Measurements from ENCODE around the gene TIMP2.

TIMP2 gene

DNA sequence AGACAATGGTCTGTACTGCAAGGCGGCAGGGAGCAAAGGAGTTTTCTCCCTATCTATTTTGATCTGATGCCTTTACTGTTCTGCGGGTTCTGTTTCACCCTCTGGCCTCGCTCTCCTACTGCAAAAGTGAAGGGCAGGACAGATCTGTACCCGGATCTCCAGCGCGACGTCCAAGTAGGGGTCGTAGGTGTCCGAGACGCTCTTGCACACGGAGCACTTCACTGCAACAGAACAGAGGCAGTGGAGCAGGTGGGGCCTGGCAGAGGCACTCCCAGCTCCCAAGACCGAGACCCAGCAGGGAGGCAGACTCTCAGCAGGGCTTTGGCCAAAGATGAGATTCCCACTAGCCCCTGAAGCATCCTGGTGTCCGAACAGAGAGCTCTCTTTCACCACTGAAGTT, 104.3 kb downstream of the TIMP2 start:
- TF ChIP-seq, protein P1, sequence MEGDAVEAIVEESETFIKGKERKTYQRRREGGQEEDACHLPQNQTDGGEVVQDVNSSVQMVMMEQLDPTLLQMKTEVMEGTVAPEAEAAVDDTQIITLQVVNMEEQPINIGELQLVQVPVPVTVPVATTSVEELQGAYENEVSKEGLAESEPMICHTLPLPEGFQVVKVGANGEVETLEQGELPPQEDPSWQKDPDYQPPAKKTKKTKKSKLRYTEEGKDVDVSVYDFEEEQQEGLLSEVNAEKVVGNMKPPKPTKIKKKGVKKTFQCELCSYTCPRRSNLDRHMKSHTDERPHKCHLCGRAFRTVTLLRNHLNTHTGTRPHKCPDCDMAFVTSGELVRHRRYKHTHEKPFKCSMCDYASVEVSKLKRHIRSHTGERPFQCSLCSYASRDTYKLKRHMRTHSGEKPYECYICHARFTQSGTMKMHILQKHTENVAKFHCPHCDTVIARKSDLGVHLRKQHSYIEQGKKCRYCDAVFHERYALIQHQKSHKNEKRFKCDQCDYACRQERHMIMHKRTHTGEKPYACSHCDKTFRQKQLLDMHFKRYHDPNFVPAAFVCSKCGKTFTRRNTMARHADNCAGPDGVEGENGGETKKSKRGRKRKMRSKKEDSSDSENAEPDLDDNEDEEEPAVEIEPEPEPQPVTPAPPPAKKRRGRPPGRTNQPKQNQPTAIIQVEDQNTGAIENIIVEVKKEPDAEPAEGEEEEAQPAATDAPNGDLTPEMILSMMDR (conservative IDR thresholded peaks at IDR 0.05; ENCODE audit: low read depth, low read length), result no peak
- Histone ChIP-seq H3K9ac (no peak overlapping the region), H2AFZ (ENCODE audit: low read depth) (no peak overlapping the region), H3K4me2 (no peak overlapping the region), H4K20me1 (ENCODE audit: insufficient read depth) (peaks cover 5% of the 10 kb centered on the region; the same call in 1 of the 2 replicates), H3K27ac (no peak overlapping the region), H3K4me3 (IDR thresholded peaks at IDR 0.05; ENCODE audit: insufficient read depth, low read depth, low read length) (no peak overlapping the region), H3K79me2 (ENCODE audit: insufficient read depth, low read depth) (peaks cover 32% of the 10 kb centered on the region; the same call in 1 of the 2 replicates), H3K27me3 (ENCODE audit: insufficient read depth, low read depth) (no peaks in the 10 kb centered on the region), H3K4me1 (ENCODE audit: low read depth, poor library complexity, severe bottlenecking) (peaks cover 47% of the 10 kb centered on the region), H3K36me3 (ENCODE audit: insufficient read depth) (peaks cover 19% of the 10 kb centered on the region; the same call in 1 of the 2 replicates)

DNA sequence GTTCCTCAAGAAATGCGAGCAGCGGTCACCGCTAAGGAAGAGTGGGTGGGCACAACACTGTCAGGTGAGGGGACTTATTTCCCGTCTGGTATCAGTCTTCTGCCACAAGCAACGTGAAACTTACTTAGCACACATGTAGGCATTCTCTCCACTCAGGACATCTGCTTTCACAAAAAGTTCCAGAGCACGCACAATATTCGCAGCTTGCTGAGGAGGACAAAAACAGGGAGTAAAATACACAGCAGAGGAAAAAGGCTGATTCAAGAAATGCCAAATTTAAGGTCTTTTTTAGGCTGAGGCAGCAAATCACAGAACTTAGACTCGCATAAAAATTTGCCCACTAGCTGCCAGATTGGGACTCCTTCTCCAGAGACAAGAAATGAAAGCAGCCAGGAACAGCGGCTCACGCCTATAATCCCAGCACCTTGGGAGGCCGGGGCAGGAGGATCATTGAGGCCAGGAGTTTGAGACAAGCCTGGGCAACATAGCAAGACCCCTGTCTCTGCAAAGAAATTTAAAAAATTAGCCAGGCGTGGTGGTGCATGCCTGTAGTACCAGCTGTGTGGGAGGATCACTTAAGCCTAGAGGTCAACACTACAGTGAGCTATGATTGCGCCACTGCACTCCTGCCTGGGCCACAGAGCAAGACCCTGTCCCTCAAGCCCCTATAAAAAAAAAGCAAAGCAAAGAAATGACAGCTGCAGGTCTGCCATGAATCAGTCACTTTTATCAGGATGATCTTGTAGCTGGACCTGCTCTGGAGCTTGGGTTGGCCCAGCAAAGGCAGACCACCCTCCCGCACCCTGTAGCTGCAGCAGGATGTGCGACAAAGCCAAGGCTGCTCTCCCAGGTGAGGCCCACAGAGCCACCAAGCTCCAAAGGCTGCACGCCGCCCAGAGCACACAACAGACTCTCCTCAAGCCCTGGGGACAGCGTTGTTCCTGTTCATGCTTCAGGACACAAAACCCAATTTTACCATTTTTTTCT, 105.1 kb downstream of the TIMP2 start:
- no peaks in the 10 kb centered on the region for H3K27me3 ChIP-seq (ENCODE audit: insufficient read depth, low read depth)
- H3K9ac ChIP-seq, result no peak overlapping the region
- H3K4me1 ChIP-seq (ENCODE audit: low read depth, poor library complexity, severe bottlenecking), result peaks cover 53% of the 10 kb centered on the region
- TF ChIP-seq, protein P1 (conservative IDR thresholded peaks at IDR 0.05; ENCODE audit: low read depth, low read length), result no peak
- peaks cover 26% of the 10 kb centered on the region; the same call in 1 of the 2 replicates for H3K36me3 ChIP-seq (ENCODE audit: insufficient read depth)
- no peak overlapping the region for H2AFZ ChIP-seq (ENCODE audit: low read depth)
- H3K27ac ChIP-seq, result peak overlapping the region; percentile 74; the same call in 1 of the 2 replicates
- no peak overlapping the region for H3K4me3 ChIP-seq (IDR thresholded peaks at IDR 0.05; ENCODE audit: insufficient read depth, low read depth, low read length)
- no peak overlapping the region for H3K4me2 ChIP-seq
- peaks cover 39% of the 10 kb centered on the region; the same call in 1 of the 2 replicates for H3K79me2 ChIP-seq (ENCODE audit: insufficient read depth, low read depth)
- H4K20me1 ChIP-seq (ENCODE audit: insufficient read depth), result peaks cover 5% of the 10 kb centered on the region; the same call in 1 of the 2 replicates

DNA sequence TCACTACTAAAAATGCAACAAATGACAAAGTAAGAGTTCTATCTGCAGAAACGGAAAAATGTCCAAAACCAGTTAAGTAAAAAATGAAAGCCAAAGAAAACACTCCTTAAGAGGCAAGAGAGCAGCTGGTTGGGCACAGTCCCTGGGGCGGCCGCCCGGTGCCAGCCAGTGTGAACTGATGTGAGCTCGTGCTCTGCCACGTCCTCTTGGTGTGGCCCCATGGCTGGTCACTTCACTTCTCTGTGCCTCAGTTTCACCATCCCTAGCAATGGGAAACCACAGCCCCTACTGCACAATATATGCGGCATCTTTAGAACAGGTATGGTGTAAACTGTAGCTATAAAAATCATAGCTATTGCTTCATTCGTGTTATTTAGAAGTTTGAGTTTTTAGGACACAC, 105.8 kb downstream of the TIMP2 start:
- H3K4me3 ChIP-seq (IDR thresholded peaks at IDR 0.05; ENCODE audit: insufficient read depth, low read depth, low read length), result no peak overlapping the region
- TF ChIP-seq, protein P1 (conservative IDR thresholded peaks at IDR 0.05; ENCODE audit: low read depth, low read length), result no peak
- peaks cover 56% of the 10 kb centered on the region for H3K4me1 ChIP-seq (ENCODE audit: low read depth, poor library complexity, severe bottlenecking)
- no peak overlapping the region for H3K9ac ChIP-seq
- peaks cover 27% of the 10 kb centered on the region; the same call in 1 of the 2 replicates for H3K36me3 ChIP-seq (ENCODE audit: insufficient read depth)
- peaks cover 5% of the 10 kb centered on the region; the same call in 1 of the 2 replicates for H4K20me1 ChIP-seq (ENCODE audit: insufficient read depth)
- no peaks in the 10 kb centered on the region for H3K27me3 ChIP-seq (ENCODE audit: insufficient read depth, low read depth)
- peak overlapping the region; percentile 74; the same call in 1 of the 2 replicates for H3K27ac ChIP-seq
- H3K4me2 ChIP-seq, result no peak overlapping the region
- H2AFZ ChIP-seq (ENCODE audit: low read depth), result no peak overlapping the region
- H3K79me2 ChIP-seq (ENCODE audit: insufficient read depth, low read depth), result peaks cover 38% of the 10 kb centered on the region; the same call in 1 of the 2 replicates

DNA sequence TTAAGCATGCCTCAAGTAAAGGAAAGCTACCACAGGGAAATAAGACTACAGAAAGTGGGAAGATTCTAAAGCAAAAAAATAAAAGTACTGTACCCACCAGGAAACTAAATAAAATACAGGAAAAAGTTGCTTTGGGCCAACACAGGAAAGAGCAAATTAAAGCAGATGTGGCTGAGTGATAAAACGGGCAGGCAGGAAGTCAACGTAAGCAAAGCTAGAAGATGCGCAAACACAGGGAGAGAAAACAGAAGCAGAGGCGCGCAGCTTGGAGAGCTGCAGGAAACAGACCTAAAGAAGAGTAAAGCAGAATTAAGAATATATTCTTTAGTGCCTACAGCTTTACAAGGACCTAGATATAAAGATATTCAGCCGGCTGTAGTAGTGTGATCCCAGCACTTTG, 106.3 kb downstream of the TIMP2 start:
- Histone ChIP-seq H3K4me1 (ENCODE audit: low read depth, poor library complexity, severe bottlenecking) (peaks cover 60% of the 10 kb centered on the region), H3K27ac (peak overlapping the region; percentile 74; the same call in 1 of the 2 replicates), H3K79me2 (ENCODE audit: insufficient read depth, low read depth) (peaks cover 34% of the 10 kb centered on the region; the same call in 1 of the 2 replicates), H3K36me3 (ENCODE audit: insufficient read depth) (peaks cover 31% of the 10 kb centered on the region; the same call in 1 of the 2 replicates), H3K4me2 (no peak overlapping the region), H2AFZ (ENCODE audit: low read depth) (no peak overlapping the region), H3K4me3 (IDR thresholded peaks at IDR 0.05; ENCODE audit: insufficient read depth, low read depth, low read length) (no peak overlapping the region), H4K20me1 (ENCODE audit: insufficient read depth) (peaks cover 3% of the 10 kb centered on the region; the same call in 1 of the 2 replicates), H3K9ac (no peak overlapping the region), H3K27me3 (ENCODE audit: insufficient read depth, low read depth) (no peaks in the 10 kb centered on the region)
- TF ChIP-seq, protein P1 (conservative IDR thresholded peaks at IDR 0.05; ENCODE audit: low read depth, low read length), result no peak

Measured in KMS-11 (cell line).